Keratinocyte (primary cell): Measurements from ENCODE around the gene MAP4.

ENCODE experiments used
- CTCF ChIP-seq, 3 experiments: IDR thresholded peaks in 1 of 3; conservative IDR thresholded peaks in 1 of 3; optimal IDR thresholded peaks in 1 of 3; 2 replicates in 2 of 3; 3 replicates in 1 of 3; pipeline versions ENCODE3 to v1.5.1; 2011; ENCODE audit warnings: low read length in 3 of 3, mild to moderate bottlenecking in 3 of 3, moderate library complexity in 2 of 3, control low read depth in 1 of 3, inconsistent platforms in 1 of 3; ENCODE audit not compliant: insufficient read depth in 2 of 3; ENCODE audit errors: extremely low read depth in 1 of 3
- EZH2 ChIP-seq: IDR thresholded peaks from one replicate; pipeline ENCODE4 v1.6.1; 2012; ENCODE audit warnings: inconsistent platforms, mild to moderate bottlenecking, low read length, moderate library complexity

- no peak for TF ChIP-seq CTCF (optimal IDR thresholded peaks at IDR 0.05 in 1 of 3, IDR thresholded peaks at IDR 0.05 in 1 of 3, conservative IDR thresholded peaks at IDR 0.05 in 1 of 3; ENCODE audit: extremely low read depth in 1 of 3, insufficient read depth in 2 of 3, low read length in 3 of 3)
- TF ChIP-seq EZH2: no peak
These were observed 106.0 kb downstream of the MAP4 start for GRCh38 chr3:47910233-47910632.
